IMR-90 (cell line): ENCODE measurements around the gene SPATA13. TPM values are rescaled to one million over a fixed set of nuclear protein-coding genes. Genes with fewer than 3 reads are reported as not detected.

Source experiments
- ATAC-seq: fragments of 200-7000 bp; cut with Tn5 transposase; 2 replicates; pipeline ENCODE4 v1.9.1; 2020; ENCODE audit warnings: low read depth, mild to moderate bottlenecking, moderate library complexity
- BruUV-seq: library from RNA; stranded (reverse); fragments of 400-500 nt; replicated peaks from 2 replicates; lab custom pipeline; 2021; lab: Mats Ljungman, UMichigan
- CTCF ChIA-PET: fragments of 300-600 bp; formaldehyde crosslinking; extraction: SDS; loops from one replicate; lab custom pipeline; 2021; ENCODE audit warnings: antibody characterized with exemption; lab: Yijun Ruan, JAX
- POLR2A ChIA-PET: fragments of 300-600 bp; sonication (Branson Sonifier 250); formaldehyde crosslinking; loops from one replicate; lab custom pipeline; 2022; ENCODE audit warnings: antibody characterized with exemption; ENCODE audit not compliant: unreplicated experiment; lab: Charles Lee
- DNase-seq: peaks from one replicate; pipeline ENCODE4 v3.0.0; 2013
- H2AFZ ChIP-seq: replicated peaks from 2 replicates; pipeline ENCODE3; 2013; ENCODE audit warnings: low read length, mild to moderate bottlenecking; ENCODE audit not compliant: poor library complexity
- H2AK5ac ChIP-seq: 2 replicates; pipeline ENCODE4 v1.6.1; 2013; ENCODE audit warnings: low read depth, low read length, inconsistent platforms
- H2AK9ac ChIP-seq: replicated peaks from 2 replicates; pipeline ENCODE3; 2013; ENCODE audit warnings: mild to moderate bottlenecking, low read depth, low read length, moderate library complexity; ENCODE audit not compliant: poor library complexity
- H2BK120ac ChIP-seq: 2 replicates; pipeline ENCODE4 v1.6.1; 2013; ENCODE audit warnings: low read depth, low read length, inconsistent platforms
- H2BK15ac ChIP-seq: 3 replicates; pipeline ENCODE4 v1.6.1; 2013; ENCODE audit warnings: low read depth, low read length, inconsistent platforms
- H2BK20ac ChIP-seq: 2 replicates; pipeline ENCODE4 v1.6.1; 2013; ENCODE audit warnings: low read depth, mild to moderate bottlenecking, inconsistent platforms, low read length, moderate library complexity
- H2BK5ac ChIP-seq: 2 replicates; pipeline ENCODE4 v1.6.1; 2013; ENCODE audit warnings: mild to moderate bottlenecking, low read depth, low read length, inconsistent platforms; ENCODE audit not compliant: poor library complexity, severe bottlenecking
- H3K14ac ChIP-seq: replicated peaks from 2 replicates; pipeline ENCODE4 v1.6.1; 2013; ENCODE audit warnings: low read depth, low read length, inconsistent platforms
- H3K18ac ChIP-seq: 2 replicates; pipeline ENCODE4 v1.6.1; 2013; ENCODE audit warnings: low read depth, low read length, control low read depth
- H3K23ac ChIP-seq: 2 replicates; pipeline ENCODE4 v1.6.1; 2013; ENCODE audit warnings: low read depth, low read length, inconsistent platforms
- H3K27ac ChIP-seq: 2 replicates; pipeline ENCODE4 v1.5.1; 2013; ENCODE audit warnings: mild to moderate bottlenecking, control low read depth, low read length; ENCODE audit not compliant: insufficient read depth
- H3K27me3 ChIP-seq: 2 replicates; pipeline ENCODE4 v1.6.1; 2013; ENCODE audit warnings: low read length; ENCODE audit not compliant: control insufficient read depth, insufficient read depth
- H3K36me3 ChIP-seq: 2 replicates; pipeline ENCODE4 v1.6.1; 2013; ENCODE audit warnings: low read length, mixed read lengths; ENCODE audit not compliant: control insufficient read depth, insufficient read depth
- H3K4ac ChIP-seq: 2 replicates; pipeline ENCODE4 v1.6.1; 2013; ENCODE audit warnings: low read depth, low read length, inconsistent platforms
- H3K4me1 ChIP-seq: 2 replicates; pipeline ENCODE4 v1.6.1; 2013; ENCODE audit warnings: low read length, mixed read lengths; ENCODE audit not compliant: control insufficient read depth, insufficient read depth
- H3K4me2 ChIP-seq: 2 replicates; pipeline ENCODE4 v1.6.1; 2013; ENCODE audit warnings: low read depth, mild to moderate bottlenecking, control low read depth, low read length, moderate library complexity
- H3K4me3 ChIP-seq: 2 replicates; pipeline ENCODE4 v1.5.1; 2013; ENCODE audit warnings: low read depth, mild to moderate bottlenecking, control low read depth, low read length, moderate library complexity; ENCODE audit not compliant: insufficient read depth
- H3K56ac ChIP-seq: 2 replicates; pipeline ENCODE4 v1.6.1; 2013; ENCODE audit warnings: low read length, inconsistent platforms; ENCODE audit not compliant: insufficient read depth; ENCODE audit errors: extremely low read depth
- H3K79me1 ChIP-seq, 2 experiments: 2 replicates each; pipeline ENCODE4 v1.6.1; 2013; ENCODE audit warnings: low read length in 2 of 2, inconsistent platforms in 1 of 2, low read depth in 1 of 2
- H3K9ac ChIP-seq: 2 replicates; pipeline ENCODE4 v1.6.1; 2013; ENCODE audit warnings: low read depth, low read length, control low read depth
- H3K9me1 ChIP-seq: 2 replicates; pipeline ENCODE4 v1.6.1; 2013; ENCODE audit warnings: low read length, inconsistent platforms; ENCODE audit not compliant: insufficient read depth
- H3K9me3 ChIP-seq: 2 replicates; pipeline ENCODE4 v1.6.1; 2013; ENCODE audit warnings: low read length; ENCODE audit not compliant: control insufficient read depth, insufficient read depth
- H4K20me1 ChIP-seq: 2 replicates; pipeline ENCODE4 v1.6.1; 2013; ENCODE audit warnings: low read length, inconsistent platforms; ENCODE audit not compliant: insufficient read depth
- H4K5ac ChIP-seq: 2 replicates; pipeline ENCODE4 v1.6.1; 2013; ENCODE audit warnings: mild to moderate bottlenecking, low read depth, low read length, control low read depth
- H4K8ac ChIP-seq, 2 experiments: 2 replicates each; pipeline ENCODE4 v1.6.1; 2013; ENCODE audit warnings: low read depth in 2 of 2, low read length in 2 of 2, control low read depth in 1 of 2, inconsistent platforms in 1 of 2
- H4K91ac ChIP-seq: 2 replicates; pipeline ENCODE4 v1.6.1; 2013; ENCODE audit warnings: low read depth, low read length, inconsistent platforms; ENCODE audit not compliant: insufficient read depth
- BHLHE40 ChIP-seq: fragments of 150-350 bp; IDR thresholded peaks from 2 replicates; pipeline ENCODE4 v1.6.1; 2016; ENCODE audit warnings: mild to moderate bottlenecking, low read depth, low read length
- CEBPB ChIP-seq: IDR thresholded peaks from 2 replicates; pipeline ENCODE4 v1.6.1; 2012; ENCODE audit warnings: low read depth, low read length, improper control_type of control experiment
- CHD1 ChIP-seq: IDR thresholded peaks from 2 replicates; pipeline ENCODE4 v1.6.1; 2012; ENCODE audit warnings: low read depth, low read length, improper control_type of control experiment
- ELK1 ChIP-seq: fragments of 150-350 bp; IDR thresholded peaks from 2 replicates; pipeline ENCODE4 v1.6.1; 2016; ENCODE audit warnings: low read depth, mild to moderate bottlenecking, low read length, moderate library complexity, borderline replicate concordance
- FOS ChIP-seq: fragments of 150-350 bp; IDR thresholded peaks from 2 replicates; pipeline ENCODE4 v1.6.1; 2016; ENCODE audit warnings: low read depth, low read length
- MAFK ChIP-seq: IDR thresholded peaks from 2 replicates; pipeline ENCODE4 v1.6.1; 2012; ENCODE audit warnings: low read depth, low read length, improper control_type of control experiment
- MAZ ChIP-seq: IDR thresholded peaks from 2 replicates; pipeline ENCODE4 v1.6.1; 2012; ENCODE audit warnings: low read depth, mild to moderate bottlenecking, low read length, improper control_type of control experiment, moderate library complexity, borderline replicate concordance
- MXI1 ChIP-seq: IDR thresholded peaks from 2 replicates; pipeline ENCODE4 v1.6.1; 2012; ENCODE audit warnings: low read depth, mild to moderate bottlenecking, low read length, moderate library complexity, borderline replicate concordance
- POLR2A ChIP-seq: IDR thresholded peaks from 2 replicates; pipeline ENCODE4 v1.6.1; 2012; ENCODE audit warnings: mild to moderate bottlenecking, low read depth, low read length
- RAD21 ChIP-seq: IDR thresholded peaks from 2 replicates; pipeline ENCODE4 v1.6.1; 2012; ENCODE audit warnings: low read length, improper control_type of control experiment
- RCOR1 ChIP-seq: IDR thresholded peaks from 2 replicates; pipeline ENCODE4 v1.6.1; 2012; ENCODE audit warnings: mild to moderate bottlenecking, low read length, improper control_type of control experiment; ENCODE audit not compliant: insufficient replicate concordance
- SMC3 ChIP-seq: fragments of 150-350 bp; IDR thresholded peaks from 2 replicates; pipeline ENCODE4 v1.6.1; 2016; ENCODE audit warnings: low read depth, mild to moderate bottlenecking, antibody characterized with exemption, low read length, moderate library complexity
- USF2 ChIP-seq: fragments of 150-350 bp; IDR thresholded peaks from 2 replicates; pipeline ENCODE4 v1.6.1; 2017; ENCODE audit warnings: mild to moderate bottlenecking, antibody characterized with exemption, low read length, low read depth
- WGBS, 2 experiments: methylation state at CpG; one replicate each; pipeline versions ENCODE4 v1.1.5 to v1.1.7; 2013; ENCODE audit warnings: missing lambda C conversion rate in 2 of 2; ENCODE audit not compliant: insufficient read length in 1 of 2; ENCODE audit errors: extremely low coverage in 2 of 2; 5-methylcytosine and 5-hydroxymethylcytosine counted together
- dilution Hi-C: fragments of 300-500 bp; cut with HindIII; formaldehyde crosslinking; loops from one replicate; pipeline ENCODE4 v1.14.3; 2018; ENCODE audit warnings: low sequenced_read_pairs; ENCODE audit not compliant: unreplicated experiment
- in situ Hi-C: fragments of 300-500 bp; cut with MboI; formaldehyde crosslinking; loops from 3 replicates; pipeline ENCODE4 v1.14.3; 2019; ENCODE audit warnings: low sequenced_read_pairs, inconsistent platforms, mixed read lengths
- intact Hi-C: fragments of 100-400 bp; cut with micrococcal nuclease; formaldehyde crosslinking; loops from 2 replicates; pipeline ENCODE4 v1.10.0; 2022
- polyA plus RNA-seq, 3 experiments: library from polyadenylated mRNA; depleted of rRNA; stranded (reverse); fragments of >200 nt; gene quantifications; 2 replicates each; pipeline ENCODE4 v1.2.3, GENCODE V29; 2012; ENCODE audit warnings: low replicate concordance in 1 of 3
- total RNA-seq: library from RNA; depleted of rRNA; stranded (reverse); fragments of >200 nt; gene quantifications from 2 replicates; pipeline ENCODE4 v1.2.3, GENCODE V29; 2012
- TF ChIP-seq, protein P1 (sequence below): conservative IDR thresholded peaks from 2 replicates; pipeline ENCODE4 v1.5.1; 2012; ENCODE audit warnings: mild to moderate bottlenecking, low read depth, low read length, improper control_type of control experiment

The SPATA13 gene
- total and polyA plus RNA-seq, 2 of the 4 experiments (the other 2 are of a cell fraction) = 10.5 to 12.5 TPM

GRCh38 chr13:24142453-24142852 lies 18.1 kb upstream of the SPATA13 start:
- Histone ChIP-seq H3K14ac (no peak overlapping the region), H3K27ac (no peak overlapping the region), H3K27me3 (no peaks in the 10 kb centered on the region), H4K8ac (peak overlapping the region in 1 of 2 experiments; percentile 28; a peak in 1 of 4 replicates), H2AFZ (no peak overlapping the region), H3K9me3 (no peaks in the 10 kb centered on the region), H3K9ac (no peak overlapping the region), H3K36me3 (no peaks in the 10 kb centered on the region), H4K20me1 (no peaks in the 10 kb centered on the region), H2BK15ac (no peak overlapping the region), H3K4me2 (no peak overlapping the region), H3K4me3 (no peak overlapping the region), H3K56ac (no peak overlapping the region), H3K79me1 (0 out of 4 replicates have a peak, but pooled peaks cover 0 to 4% of the 10 kb centered on the region in 2 experiments), H4K91ac (no peak overlapping the region), H2BK20ac (peak overlapping the region; percentile 11; the same call in 1 of the 2 replicates), H3K18ac (no peak overlapping the region), H2BK120ac (peak overlapping the region; percentile 47), H2AK9ac (no peak overlapping the region), H2AK5ac (no peak overlapping the region), H3K23ac (no peak overlapping the region), H4K5ac (no peak overlapping the region), H3K9me1 (peaks cover 2% of the 10 kb centered on the region; the same call in 1 of the 2 replicates), H2BK5ac (no peak overlapping the region), H3K4me1 (peaks cover 5% of the 10 kb centered on the region), H3K4ac (0 out of 2 replicates have a peak overlapping the region, but pooled peaks have one; percentile 37)
- ChIA-PET POLR2A (no interaction called here), CTCF (no interaction called here)
- dilution Hi-C loops (no loop called here), in situ Hi-C loops (no loop called here), intact Hi-C loops (no loop called here)
- ATAC-seq (no peak), DNase-seq (no peak)
- no CpG with 5 or more reads among the region's 1 CpG for WGBS, 2 experiments
- TF ChIP-seq CHD1 = no peak
- no peak for TF ChIP-seq FOS
- no peak for TF ChIP-seq MXI1
- TF ChIP-seq, protein P1, sequence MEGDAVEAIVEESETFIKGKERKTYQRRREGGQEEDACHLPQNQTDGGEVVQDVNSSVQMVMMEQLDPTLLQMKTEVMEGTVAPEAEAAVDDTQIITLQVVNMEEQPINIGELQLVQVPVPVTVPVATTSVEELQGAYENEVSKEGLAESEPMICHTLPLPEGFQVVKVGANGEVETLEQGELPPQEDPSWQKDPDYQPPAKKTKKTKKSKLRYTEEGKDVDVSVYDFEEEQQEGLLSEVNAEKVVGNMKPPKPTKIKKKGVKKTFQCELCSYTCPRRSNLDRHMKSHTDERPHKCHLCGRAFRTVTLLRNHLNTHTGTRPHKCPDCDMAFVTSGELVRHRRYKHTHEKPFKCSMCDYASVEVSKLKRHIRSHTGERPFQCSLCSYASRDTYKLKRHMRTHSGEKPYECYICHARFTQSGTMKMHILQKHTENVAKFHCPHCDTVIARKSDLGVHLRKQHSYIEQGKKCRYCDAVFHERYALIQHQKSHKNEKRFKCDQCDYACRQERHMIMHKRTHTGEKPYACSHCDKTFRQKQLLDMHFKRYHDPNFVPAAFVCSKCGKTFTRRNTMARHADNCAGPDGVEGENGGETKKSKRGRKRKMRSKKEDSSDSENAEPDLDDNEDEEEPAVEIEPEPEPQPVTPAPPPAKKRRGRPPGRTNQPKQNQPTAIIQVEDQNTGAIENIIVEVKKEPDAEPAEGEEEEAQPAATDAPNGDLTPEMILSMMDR = no peak
- TF ChIP-seq USF2 = no peak
- no peak for TF ChIP-seq SMC3
- TF ChIP-seq CEBPB = no peak
- no peak for TF ChIP-seq BHLHE40
- TF ChIP-seq MAZ = no peak
- no peak for TF ChIP-seq RCOR1
- TF ChIP-seq MAFK = no peak
- no peak for TF ChIP-seq RAD21
- TF ChIP-seq ELK1 = no peak
- no peak for TF ChIP-seq POLR2A
- BruUV-seq = no TSS peak
